ENCODE measurements around the gene GATAD2A. TPM values are rescaled to one million over a fixed set of nuclear protein-coding genes. Genes with fewer than 3 reads are reported as not detected.

The GATAD2A gene
- total RNA-seq, 1 donor from 2014 or later = 82.6 TPM

GRCh38 chr19:19553670-19554069 lies 148.2 kb downstream of the GATAD2A start:
- Mint-ChIP-seq H3K27me3 (ENCODE audit: low read depth) (peaks cover 2% of the 10 kb centered on the region), H3K27ac (ENCODE audit: unreplicated experiment) (peak overlapping the region; percentile 17), H3K4me3 (ENCODE audit: unreplicated experiment) (no peak overlapping the region), H3K4me1 (ENCODE audit: low read depth) (peaks cover 37% of the 10 kb centered on the region), H3K36me3 (ENCODE audit: low read depth) (no peaks in the 10 kb centered on the region), H3K9me3 (ENCODE audit: low read depth) (no peaks in the 10 kb centered on the region)
- no peak for DNase-seq (ENCODE audit: low spot score)
- TF ChIP-seq CTCF (IDR thresholded peaks at IDR 0.05) = no peak

DNA sequence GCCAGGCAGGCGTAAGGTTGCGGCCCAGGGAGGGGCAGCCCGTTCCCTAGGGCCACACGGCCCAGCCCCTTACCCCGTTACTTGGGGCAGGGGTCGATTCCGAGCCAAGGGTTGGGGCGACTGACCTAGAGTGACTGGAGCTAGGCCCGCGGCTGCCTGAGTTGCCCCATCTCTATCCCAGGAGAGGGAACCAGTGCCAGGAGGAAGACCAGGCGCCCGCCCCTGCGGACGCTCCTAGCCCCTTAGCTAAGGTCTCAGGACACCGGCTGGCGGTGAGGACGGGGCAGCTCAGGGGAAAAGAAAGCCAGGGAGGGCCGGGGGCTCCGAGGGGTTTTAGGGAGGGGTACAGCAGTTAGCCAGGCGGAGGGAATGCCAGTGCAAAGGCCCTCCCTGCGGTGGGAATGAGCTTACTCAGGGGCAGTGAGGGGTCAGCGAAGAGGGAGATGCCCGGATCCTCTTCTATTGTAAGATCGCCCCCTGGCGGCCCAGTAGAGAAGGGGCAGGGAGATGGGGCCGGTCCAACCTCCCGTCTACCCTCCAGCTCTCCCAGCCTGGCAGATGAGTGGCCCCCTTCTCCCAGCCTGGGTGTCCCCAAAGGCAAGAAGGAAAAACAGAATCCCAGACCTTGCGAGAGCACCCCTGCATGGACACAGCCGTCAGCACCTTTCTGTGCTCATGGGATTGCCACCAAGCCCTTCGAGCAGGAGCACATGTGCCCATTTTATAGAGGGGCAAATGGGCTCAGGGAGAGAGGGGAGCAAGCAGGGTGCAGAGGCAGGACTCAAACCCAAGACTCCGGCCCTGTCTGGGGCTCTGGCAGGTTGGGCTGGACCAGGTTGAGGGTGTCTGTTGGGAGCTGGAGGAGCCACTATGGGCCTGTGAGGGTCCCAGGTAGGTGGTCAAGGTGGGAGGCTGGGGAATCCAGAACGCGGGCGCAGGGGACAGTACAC lies 148.9 kb downstream of the GATAD2A start:
- H3K9me3 Mint-ChIP-seq (ENCODE audit: low read depth) = no peaks in the 10 kb centered on the region
- peaks cover 31% of the 10 kb centered on the region for H3K4me1 Mint-ChIP-seq (ENCODE audit: low read depth)
- H3K36me3 Mint-ChIP-seq (ENCODE audit: low read depth) = no peaks in the 10 kb centered on the region
- peak; percentile 82 for TF ChIP-seq CTCF (IDR thresholded peaks at IDR 0.05)
- H3K4me3 Mint-ChIP-seq (ENCODE audit: unreplicated experiment) = no peak overlapping the region
- H3K27ac Mint-ChIP-seq (ENCODE audit: unreplicated experiment) = peak overlapping the region; percentile 17
- H3K27me3 Mint-ChIP-seq (ENCODE audit: low read depth) = no peaks in the 10 kb centered on the region
- DNase-seq (ENCODE audit: low spot score) = peak; percentile 86

DNA sequence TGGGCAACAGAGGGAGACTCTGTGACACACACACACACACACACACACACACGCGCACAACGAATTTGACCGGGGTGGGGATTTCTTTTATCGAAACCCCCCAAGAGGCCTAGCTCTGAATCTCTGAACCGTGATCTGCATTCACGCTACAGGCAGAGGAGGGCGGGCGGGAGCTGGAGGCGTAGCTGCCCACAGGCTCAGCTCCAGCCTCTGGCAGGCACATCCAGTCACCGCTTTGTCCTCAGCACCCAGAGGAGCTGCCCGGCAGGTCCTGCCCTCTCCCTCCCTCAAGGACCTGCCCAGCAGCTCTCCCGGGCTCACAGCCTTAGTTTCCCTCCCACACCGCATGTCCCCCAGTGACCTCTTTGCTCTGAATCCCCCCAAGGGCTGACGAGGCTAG lies 152.6 kb downstream of the GATAD2A start:
- no peak overlapping the region for H3K27ac Mint-ChIP-seq (ENCODE audit: unreplicated experiment)
- H3K9me3 Mint-ChIP-seq (ENCODE audit: low read depth) = no peaks in the 10 kb centered on the region
- H3K4me1 Mint-ChIP-seq (ENCODE audit: low read depth) = peaks cover 2% of the 10 kb centered on the region
- H3K27me3 Mint-ChIP-seq (ENCODE audit: low read depth) = no peaks in the 10 kb centered on the region
- H3K36me3 Mint-ChIP-seq (ENCODE audit: low read depth) = no peaks in the 10 kb centered on the region
- H3K4me3 Mint-ChIP-seq (ENCODE audit: unreplicated experiment) = no peak overlapping the region
- DNase-seq (ENCODE audit: low spot score) = no peak
- no peak for TF ChIP-seq CTCF (IDR thresholded peaks at IDR 0.05)

Small RNAs within 50 kb of the gene (microRNA-seq; reads per million reads assigned to microRNA genes)
- gene MIR640 (ENCODE audit: borderline number of aligned reads) = not detected

Other genes with a start within 250 kb of the GATAD2A start
- gene MEF2B, start 235.4 kb upstream of the GATAD2A start, total RNA-seq = 1.2 to 1.4 TPM in 2 of 3 replicates, not detected in the other
- 14.5 to 29.6 TPM (median 14.6 TPM) in 3 replicates for gene BORCS8, start 213.5 kb upstream of the GATAD2A start, total RNA-seq
- gene RFXANK, start 213.4 kb upstream of the GATAD2A start, total RNA-seq = 64.8 to 68.9 TPM (median 66.5 TPM) in 3 replicates
- 6.4 to 13.4 TPM (median 8.3 TPM) in 3 replicates for gene NR2C2AP, start 202.3 kb upstream of the GATAD2A start, total RNA-seq
- not detected in 3 replicates for gene NCAN, start 193.7 kb upstream of the GATAD2A start, total RNA-seq
- 2.7 to 5.9 TPM (median 3.7 TPM) in 3 replicates for gene TM6SF2, start 132.4 kb upstream of the GATAD2A start, total RNA-seq
- gene SUGP1, start 85.2 kb upstream of the GATAD2A start, total RNA-seq = 40.7 to 50.1 TPM (median 45.0 TPM) in 3 replicates
- gene MAU2, start 84.8 kb upstream of the GATAD2A start, total RNA-seq = 41.7 to 54.0 TPM (median 45.4 TPM) in 3 replicates
- gene TSSK6, start 109.9 kb downstream of the GATAD2A start, total RNA-seq = 1.3 to 1.8 TPM (median 1.4 TPM) in 3 replicates
- gene NDUFA13, start 110.5 kb downstream of the GATAD2A start, total RNA-seq = 313 to 316 TPM (median 313 TPM) in 3 replicates
- 3.6 to 5.3 TPM (median 4.0 TPM) in 3 replicates for gene YJEFN3, start 123.2 kb downstream of the GATAD2A start, total RNA-seq
- 5.8 to 12.7 TPM (median 11.7 TPM) in 3 replicates for gene CILP2, start 132.6 kb downstream of the GATAD2A start, total RNA-seq
- 1.1 to 1.5 TPM (median 1.2 TPM) in 3 replicates for gene PBX4, start 213.0 kb downstream of the GATAD2A start, total RNA-seq
- gene LPAR2, start 222.5 kb downstream of the GATAD2A start, total RNA-seq = 8.1 to 9.5 TPM (median 8.2 TPM) in 3 replicates
- 18.0 to 19.5 TPM (median 18.3 TPM) in 3 replicates for gene GMIP, start 238.0 kb downstream of the GATAD2A start, total RNA-seq